CD4-positive, alpha-beta T cell treated with Interferon alpha-2 for 1 hour (primary cell): ENCODE results near the gene MTHFD1L.

Source experiments
- DNase-seq, 2 donors: peaks; one replicate each; pipeline ENCODE4 v3.0.0-alpha.2; 2020 to 2022

Gene MTHFD1L

GRCh38 chr6:150899231-150899630, 33.7 kb downstream of the MTHFD1L start:
- no peak for DNase-seq

GRCh38 chr6:150900049-150900448, 34.5 kb downstream of the MTHFD1L start:
- no peak for DNase-seq

GRCh38 chr6:150902142-150902776, 36.8 kb downstream of the MTHFD1L start:
- DNase-seq: no peak

- no peak for DNase-seq
These were observed 40.3 kb downstream of the MTHFD1L start for GRCh38 chr6:150905769-150906168.

- no peak for DNase-seq
These were observed 41.3 kb downstream of the MTHFD1L start for GRCh38 chr6:150906641-150907326.

- no peak for DNase-seq
These were observed 41.9 kb downstream of the MTHFD1L start for GRCh38 chr6:150907383-150907782.

- no peak for DNase-seq
These were observed 43.4 kb downstream of the MTHFD1L start for GRCh38 chr6:150908901-150909300.

GRCh38 chr6:150910561-150910960, 45.1 kb downstream of the MTHFD1L start:
- no peak for DNase-seq

- DNase-seq: no peak
These were observed 48.9 kb downstream of the MTHFD1L start for GRCh38 chr6:150914372-150914771.

GRCh38 chr6:150915131-150915879, 49.8 kb downstream of the MTHFD1L start:
- DNase-seq: no peak

- no peak for DNase-seq
These were observed 50.4 kb downstream of the MTHFD1L start for GRCh38 chr6:150915880-150916265.

- DNase-seq: no peak
These were observed 54.4 kb downstream of the MTHFD1L start for GRCh38 chr6:150919938-150920337.

- DNase-seq: no peak
These were observed 56.6 kb downstream of the MTHFD1L start for GRCh38 chr6:150922137-150922536.

- DNase-seq: no peak
These were observed 59.5 kb downstream of the MTHFD1L start for GRCh38 chr6:150924808-150925589.

GRCh38 chr6:150925590-150925928, 60.1 kb downstream of the MTHFD1L start:
- DNase-seq: no peak

- DNase-seq: no peak
These were observed 60.5 kb downstream of the MTHFD1L start for GRCh38 chr6:150925976-150926375.

- DNase-seq: no peak
These were observed 63.4 kb downstream of the MTHFD1L start for GRCh38 chr6:150928882-150929281.

GRCh38 chr6:150929416-150929815, 63.9 kb downstream of the MTHFD1L start:
- no peak for DNase-seq

- DNase-seq: no peak
These were observed 65.3 kb downstream of the MTHFD1L start for GRCh38 chr6:150930841-150931240.

GRCh38 chr6:150931405-150931804, 65.9 kb downstream of the MTHFD1L start:
- no peak for DNase-seq

- no peak for DNase-seq
These were observed 67.5 kb downstream of the MTHFD1L start for GRCh38 chr6:150932996-150933395.

GRCh38 chr6:150934380-150934779, 68.9 kb downstream of the MTHFD1L start:
- no peak for DNase-seq

GRCh38 chr6:150936021-150936555, 70.6 kb downstream of the MTHFD1L start:
- no peak for DNase-seq
